Tibial artery (tissue), 4 donors: ENCODE measurements around the gene CDK6.
"Not testable (repeated sequence)": the region's sequence is repeated elsewhere in the genome, so short reads cannot be mapped to it uniquely, and the experiment has no call there.

Experiments
- DNase-seq, 2 donors: peaks; one replicate each; pipeline ENCODE4 v3.0.0-alpha.2; 2019
- H3K27ac ChIP-seq, 2 donors: fragments of 200-600 bp; sonication (generic) in 1 of 2; 1 replicate in 1 of 2; 2 replicates in 1 of 2; pipeline ENCODE4 v1.5.1; 2018 to 2019; ENCODE audit warnings: mild to moderate bottlenecking in 1 of 2
- H3K27me3 ChIP-seq, 2 donors: fragments of 200-600 bp; sonication (generic) in 1 of 2; one replicate each; pipeline versions ENCODE4 v1.5.1 to v1.6.0; 2016 to 2019
- H3K36me3 ChIP-seq, 3 donors: fragments of 200-600 bp; sonication (generic) in 2 of 3; one replicate each; pipeline ENCODE4 v1.5.1; 2016 to 2019; ENCODE audit warnings: mild to moderate bottlenecking in 2 of 3
- H3K4me1 ChIP-seq, 4 donors: fragments of 200-600 bp; sonication (generic) in 2 of 4; 1 replicate in 3 of 4; 2 replicates in 1 of 4; pipeline ENCODE4 v1.5.1; 2016 to 2019
- H3K4me3 ChIP-seq, 2 donors: fragments of 200-600 bp; sonication (generic) in 1 of 2; 1 replicate in 1 of 2; 2 replicates in 1 of 2; pipeline ENCODE4 v1.5.1; 2018 to 2019; ENCODE audit warnings: mild to moderate bottlenecking in 2 of 2
- H3K9me3 ChIP-seq, 3 donors: fragments of 200-600 bp; sonication (generic) in 1 of 3; one replicate each; pipeline ENCODE4 v1.5.1; 2016 to 2019
- CTCF ChIP-seq, 2 experiments: fragments of 200-600 bp in 1 of 2; fragments of 450-650 bp in 1 of 2; IDR thresholded peaks; one replicate each; pipeline ENCODE4 v1.5.1; 2017 to 2019; ENCODE audit warnings: antibody characterized with exemption in 2 of 2, mild to moderate bottlenecking in 1 of 2, moderate library complexity in 1 of 2
- intact Hi-C: fragments of 100-400 bp; cut with DNase I; formaldehyde crosslinking; loops from one replicate; pipeline ENCODE4 v1.15.0; 2023; ENCODE audit warnings: low total_unique reads

The CDK6 gene

GRCh38 chr7:92748495-92748894 lies 87.9 kb downstream of the CDK6 start:
- H3K36me3 ChIP-seq: no peaks in the 10 kb centered on the region
- no peaks in the 10 kb centered on the region for H3K9me3 ChIP-seq
- peaks cover 0 to 36% (median 1%) of the 10 kb centered on the region in 4 donors for H3K4me1 ChIP-seq
- H3K27ac ChIP-seq: no peak overlapping the region
- H3K27me3 ChIP-seq: no peaks in the 10 kb centered on the region
- no peak overlapping the region for H3K4me3 ChIP-seq
- DNase-seq: no peak
- no peak for TF ChIP-seq CTCF (IDR thresholded peaks at IDR 0.05)
- intact Hi-C loops: no loop called here

DNA sequence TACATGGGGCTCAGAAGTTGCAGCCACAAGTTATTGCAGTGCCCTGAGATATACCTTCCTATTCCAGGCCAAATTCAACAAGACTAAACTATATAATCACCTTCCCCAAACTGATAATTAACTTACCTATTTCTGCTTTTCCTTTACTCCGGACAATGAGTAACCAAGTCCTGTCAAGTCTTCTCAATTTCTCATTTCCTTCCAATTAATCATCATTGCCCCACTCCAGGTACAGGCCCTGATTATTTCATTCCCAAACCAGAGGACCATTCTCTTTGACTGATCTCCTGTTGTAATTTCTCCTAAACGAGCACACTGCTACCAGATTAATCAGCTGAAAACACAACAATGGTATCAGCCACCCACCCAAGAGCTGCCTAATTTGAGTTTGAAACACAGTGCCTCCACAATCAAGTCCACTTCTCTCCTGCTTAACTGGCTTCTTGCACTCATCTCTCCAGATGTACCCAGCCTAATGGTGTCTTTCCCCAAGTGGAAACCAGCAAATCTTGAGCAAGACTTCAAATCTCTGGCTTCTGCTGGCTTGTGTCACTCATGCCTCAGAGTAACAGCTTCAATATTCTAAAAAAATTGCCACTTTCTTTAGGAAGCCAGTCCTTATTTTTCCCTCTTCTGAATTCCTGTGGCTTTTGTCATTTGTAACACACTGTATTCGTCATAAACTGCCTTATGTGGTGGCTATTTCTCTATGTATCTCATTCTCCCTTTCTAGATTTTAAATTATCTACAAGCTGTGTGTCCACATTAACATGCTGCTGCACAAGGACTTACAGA lies 89.1 kb downstream of the CDK6 start:
- Histone ChIP-seq H3K27ac (no peak overlapping the region), H3K9me3 (no peaks in the 10 kb centered on the region), H3K27me3 (no peaks in the 10 kb centered on the region), H3K4me3 (no peak overlapping the region), H3K36me3 (no peaks in the 10 kb centered on the region), H3K4me1 (peaks cover 0 to 31% (median 1%) of the 10 kb centered on the region in 4 donors)
- no peak for DNase-seq
- intact Hi-C loops: no loop called here
- no peak for TF ChIP-seq CTCF (IDR thresholded peaks at IDR 0.05)

- no peak for DNase-seq
- Histone ChIP-seq H3K36me3 (no peaks in the 10 kb centered on the region), H3K4me1 (peaks cover 0 to 44% (median under 1%) of the 10 kb centered on the region in 4 donors), H3K27me3 (no peaks in the 10 kb centered on the region), H3K4me3 (no peak overlapping the region), H3K27ac (no peak overlapping the region), H3K9me3 (no peaks in the 10 kb centered on the region)
- intact Hi-C loops: no loop called here
- no peak for TF ChIP-seq CTCF (IDR thresholded peaks at IDR 0.05)
Measured at GRCh38 chr7:92745241-92745640, 91.1 kb downstream of the CDK6 start.

DNA sequence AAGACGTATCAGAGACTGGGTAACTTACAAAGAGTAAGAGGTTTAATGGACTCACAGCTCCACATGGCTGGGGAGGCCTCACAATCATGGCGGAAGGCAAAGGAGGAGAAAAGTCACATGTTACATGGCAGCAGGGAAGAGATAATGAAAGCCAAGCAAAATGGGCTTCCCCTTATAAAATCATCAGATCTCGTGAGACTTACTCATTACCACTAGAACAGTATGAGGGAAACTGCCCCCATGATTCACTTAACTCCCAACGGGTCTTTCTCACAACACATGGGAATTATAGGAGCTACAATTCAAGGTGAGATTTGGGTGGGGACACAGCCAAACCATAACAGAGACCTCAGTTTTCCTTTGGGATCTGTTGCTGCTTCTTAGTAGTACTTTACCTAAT lies 92.2 kb downstream of the CDK6 start:
- H3K4me3 ChIP-seq, DNase-seq, H3K27me3 ChIP-seq, H3K9me3 ChIP-seq, intact Hi-C loops, H3K27ac ChIP-seq, H3K36me3 ChIP-seq: not testable (repeated sequence)
- H3K4me1 ChIP-seq: peaks cover 0 to 43% (median 2%) of the 10 kb centered on the region in 4 donors

GRCh38 chr7:92742186-92742585 lies 94.2 kb downstream of the CDK6 start:
- no peak for TF ChIP-seq CTCF (IDR thresholded peaks at IDR 0.05)
- intact Hi-C loops: no loop called here
- Histone ChIP-seq H3K36me3 (no peaks in the 10 kb centered on the region), H3K4me1 (peaks cover 0 to 36% (median 2%) of the 10 kb centered on the region in 4 donors), H3K9me3 (no peaks in the 10 kb centered on the region), H3K27me3 (no peaks in the 10 kb centered on the region), H3K4me3 (no peak overlapping the region), H3K27ac (no peak overlapping the region)
- DNase-seq: no peak

- intact Hi-C loops: no loop called here
- no peak for DNase-seq
- peaks cover 0 to 31% (median 2%) of the 10 kb centered on the region in 4 donors for H3K4me1 ChIP-seq
- no peaks in the 10 kb centered on the region for H3K9me3 ChIP-seq
- no peak overlapping the region for H3K4me3 ChIP-seq
- TF ChIP-seq CTCF (IDR thresholded peaks at IDR 0.05): no peak
- no peaks in the 10 kb centered on the region for H3K36me3 ChIP-seq
- H3K27me3 ChIP-seq: no peaks in the 10 kb centered on the region
- H3K27ac ChIP-seq: no peak overlapping the region
Measured at GRCh38 chr7:92740700-92741126, 95.7 kb downstream of the CDK6 start.
